ENCODE results near the gene GJC2. TPM values are rescaled to one million over a fixed set of nuclear protein-coding genes. Genes with fewer than 3 reads are reported as not detected.
"Not testable (repeated sequence)": the region's sequence is repeated elsewhere in the genome, so short reads cannot be mapped to it uniquely, and the experiment has no call there.

GJC2 gene
- polyA plus RNA-seq, 1 experiment = 1.2 TPM

DNA sequence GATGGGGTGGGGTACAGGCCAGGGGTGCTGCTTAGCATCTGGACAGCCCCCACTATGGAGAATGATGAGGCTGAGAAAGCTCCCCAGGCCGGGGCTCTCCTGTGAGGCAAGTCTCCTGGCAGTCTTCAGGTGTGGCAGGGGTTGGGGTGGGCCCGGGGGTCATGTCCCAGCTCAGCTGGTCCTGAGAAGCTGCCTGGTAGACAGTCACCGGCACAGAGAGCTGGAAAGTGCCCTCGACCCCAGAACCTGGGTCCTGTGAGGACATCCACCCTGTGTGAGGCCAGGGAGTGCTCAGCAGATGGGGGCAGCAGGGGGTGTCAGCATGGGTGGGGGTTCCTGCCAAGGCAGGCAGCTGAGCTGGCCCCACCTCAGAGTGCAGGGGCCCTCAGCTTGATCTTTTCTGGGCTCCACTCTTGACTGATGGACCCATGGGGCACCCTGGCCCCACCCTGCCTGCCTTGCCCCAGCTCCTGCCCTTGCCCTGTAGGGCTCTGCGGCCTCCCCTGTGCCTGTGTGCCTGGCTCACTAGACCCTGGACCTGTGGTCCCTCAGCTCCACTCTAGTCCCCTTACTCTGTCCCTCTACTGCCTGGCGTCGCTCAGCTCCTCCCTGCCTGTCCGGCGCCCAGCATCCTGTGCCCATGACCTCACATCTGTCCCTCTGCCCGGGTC lies 21.6 kb downstream of the GJC2 start:
- DNase-seq (ENCODE audit: low read depth, low spot score) = no peak
- POLR2A ChIA-PET = no interaction called here
- TF ChIP-seq, protein P1, sequence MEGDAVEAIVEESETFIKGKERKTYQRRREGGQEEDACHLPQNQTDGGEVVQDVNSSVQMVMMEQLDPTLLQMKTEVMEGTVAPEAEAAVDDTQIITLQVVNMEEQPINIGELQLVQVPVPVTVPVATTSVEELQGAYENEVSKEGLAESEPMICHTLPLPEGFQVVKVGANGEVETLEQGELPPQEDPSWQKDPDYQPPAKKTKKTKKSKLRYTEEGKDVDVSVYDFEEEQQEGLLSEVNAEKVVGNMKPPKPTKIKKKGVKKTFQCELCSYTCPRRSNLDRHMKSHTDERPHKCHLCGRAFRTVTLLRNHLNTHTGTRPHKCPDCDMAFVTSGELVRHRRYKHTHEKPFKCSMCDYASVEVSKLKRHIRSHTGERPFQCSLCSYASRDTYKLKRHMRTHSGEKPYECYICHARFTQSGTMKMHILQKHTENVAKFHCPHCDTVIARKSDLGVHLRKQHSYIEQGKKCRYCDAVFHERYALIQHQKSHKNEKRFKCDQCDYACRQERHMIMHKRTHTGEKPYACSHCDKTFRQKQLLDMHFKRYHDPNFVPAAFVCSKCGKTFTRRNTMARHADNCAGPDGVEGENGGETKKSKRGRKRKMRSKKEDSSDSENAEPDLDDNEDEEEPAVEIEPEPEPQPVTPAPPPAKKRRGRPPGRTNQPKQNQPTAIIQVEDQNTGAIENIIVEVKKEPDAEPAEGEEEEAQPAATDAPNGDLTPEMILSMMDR (IDR thresholded peaks at IDR 0.05; ENCODE audit: low read depth, low read length) = no peak
- Histone ChIP-seq H3K4me3 (ENCODE audit: low read depth, low read length) (no peak overlapping the region), H3K27me3 (ENCODE audit: control insufficient read depth, insufficient read depth, low read length) (no peaks in the 10 kb centered on the region), H3K27ac (ENCODE audit: low read depth, low read length) (no peak overlapping the region), H3K9me3 (ENCODE audit: control insufficient read depth, insufficient read depth, low read length) (peaks cover 14% of the 10 kb centered on the region)
- CTCF ChIA-PET = no interaction called here

DNA sequence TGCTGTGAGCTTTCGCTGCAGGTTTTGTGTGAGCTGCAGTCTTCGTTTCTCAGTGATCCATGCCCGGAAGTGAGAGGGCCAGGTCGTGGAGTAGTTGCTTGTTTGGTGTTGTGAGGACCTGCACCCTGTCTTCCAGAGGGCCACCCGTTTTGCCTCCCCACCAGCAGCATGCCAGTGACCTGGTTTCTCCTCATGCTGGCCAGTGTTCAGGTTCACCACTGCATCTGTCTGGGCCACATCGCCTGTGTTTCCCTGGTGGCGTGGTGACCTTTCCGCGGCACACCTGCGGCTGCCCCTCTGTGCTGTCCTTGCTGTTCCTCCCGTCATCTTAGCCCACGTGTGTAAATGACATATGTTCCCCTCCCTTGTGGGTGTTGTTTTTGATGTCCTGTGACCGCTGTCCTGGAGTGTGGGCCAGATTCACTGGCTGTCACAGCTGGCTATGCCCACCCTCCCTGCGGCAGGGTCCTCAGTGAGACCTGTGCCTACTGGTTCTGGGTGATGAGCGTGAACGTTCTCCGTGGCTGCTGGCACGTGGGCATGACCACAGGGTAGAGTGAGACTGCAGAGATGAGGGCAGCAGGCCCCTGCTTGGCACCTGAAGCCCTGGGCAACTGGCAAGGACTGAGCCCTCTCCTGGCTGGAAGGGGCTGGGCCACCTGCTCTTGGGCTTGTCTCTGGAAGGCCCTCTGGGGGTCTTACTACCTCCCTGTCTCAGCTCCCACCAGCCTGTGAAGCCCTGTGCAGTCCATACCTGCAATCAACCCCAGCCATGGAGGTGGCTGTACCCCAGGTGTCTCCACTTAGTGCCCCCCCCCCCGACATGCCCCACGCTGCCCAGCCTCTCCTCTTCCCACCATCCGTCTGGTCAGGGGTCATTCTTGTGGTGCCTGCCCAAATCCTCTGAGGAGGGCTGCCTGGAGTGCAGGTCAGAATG lies 23.1 kb downstream of the GJC2 start:
- no peak for DNase-seq (ENCODE audit: low read depth, low spot score)
- Histone ChIP-seq H3K4me3 (ENCODE audit: low read depth, low read length) (no peak overlapping the region), H3K27me3 (ENCODE audit: control insufficient read depth, insufficient read depth, low read length) (no peaks in the 10 kb centered on the region), H3K27ac (ENCODE audit: low read depth, low read length) (no peak overlapping the region), H3K9me3 (ENCODE audit: control insufficient read depth, insufficient read depth, low read length) (peaks cover 14% of the 10 kb centered on the region)
- CTCF ChIA-PET = interaction anchor here (0.6 kb wide), 1 partner anchor 234 kb away, joined by 7 read pairs; the partner anchor contains the start of gene TRIM11
- TF ChIP-seq, protein P1 (IDR thresholded peaks at IDR 0.05; ENCODE audit: low read depth, low read length) = no peak
- POLR2A ChIA-PET = no interaction called here

DNA sequence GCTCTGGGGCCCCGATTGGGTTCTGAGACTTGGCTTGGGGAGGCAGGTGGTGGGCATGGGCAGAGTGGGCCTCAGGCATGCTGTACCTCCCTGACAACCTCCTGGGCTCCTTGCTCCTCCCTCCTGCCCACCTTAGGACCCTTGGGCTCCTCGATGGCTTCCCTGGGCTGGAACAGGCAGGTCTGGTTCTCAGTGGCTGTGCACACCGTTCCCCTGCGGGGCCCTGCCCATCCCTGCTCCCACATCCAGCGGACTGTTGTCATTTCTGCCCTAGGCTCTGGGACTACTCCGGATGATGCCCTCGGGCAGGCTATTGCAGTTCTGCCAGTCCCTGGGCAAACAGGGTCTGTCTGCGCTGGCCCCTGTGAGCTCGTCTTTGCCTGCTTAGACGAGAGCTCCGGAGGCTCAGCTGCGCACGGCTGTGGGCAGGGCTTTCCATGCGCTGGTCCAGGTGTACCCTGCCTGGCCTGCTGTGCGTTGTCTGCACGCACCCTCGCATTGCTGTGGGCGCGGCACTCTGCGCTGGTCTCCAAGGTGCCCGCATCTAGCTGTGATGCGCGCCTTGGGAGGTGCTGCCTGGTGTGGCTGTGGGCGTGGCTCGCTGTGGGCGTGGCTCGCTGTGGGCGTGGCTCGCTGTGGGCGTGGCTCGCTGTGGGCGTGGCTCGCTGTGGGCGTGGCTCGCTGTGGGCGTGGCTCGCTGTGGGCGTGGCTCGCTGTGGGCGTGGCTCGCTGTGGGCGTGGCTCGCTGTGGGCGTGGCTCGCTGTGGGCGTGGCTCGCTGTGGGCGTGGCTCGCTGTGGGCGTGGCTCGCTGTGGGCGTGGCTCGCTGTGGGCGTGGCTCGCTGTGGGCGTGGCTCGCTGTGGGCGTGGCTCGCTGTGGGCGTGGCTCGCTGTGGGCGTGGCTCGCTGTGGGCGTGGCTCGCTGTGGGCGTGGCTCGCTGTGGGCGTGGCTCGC lies 24.1 kb downstream of the GJC2 start:
- DNase-seq (ENCODE audit: low read depth, low spot score); H3K4me3 ChIP-seq (ENCODE audit: low read depth, low read length); H3K27me3 ChIP-seq (ENCODE audit: control insufficient read depth, insufficient read depth, low read length): not testable (repeated sequence)
- H3K9me3 ChIP-seq (ENCODE audit: control insufficient read depth, insufficient read depth, low read length) = peaks cover 14% of the 10 kb centered on the region
- POLR2A ChIA-PET = interaction anchor here (1.5 kb wide), 1 partner anchor 8 kb away, joined by 4 read pairs; the partner anchor contains the start of gene IBA57
- CTCF ChIA-PET = interaction anchor here (1.5 kb wide), 1 partner anchor 9 kb away, joined by 4 read pairs; the partner anchor contains the start of gene IBA57
- peak overlapping the region; percentile 11 for H3K27ac ChIP-seq (ENCODE audit: low read depth, low read length)

DNA sequence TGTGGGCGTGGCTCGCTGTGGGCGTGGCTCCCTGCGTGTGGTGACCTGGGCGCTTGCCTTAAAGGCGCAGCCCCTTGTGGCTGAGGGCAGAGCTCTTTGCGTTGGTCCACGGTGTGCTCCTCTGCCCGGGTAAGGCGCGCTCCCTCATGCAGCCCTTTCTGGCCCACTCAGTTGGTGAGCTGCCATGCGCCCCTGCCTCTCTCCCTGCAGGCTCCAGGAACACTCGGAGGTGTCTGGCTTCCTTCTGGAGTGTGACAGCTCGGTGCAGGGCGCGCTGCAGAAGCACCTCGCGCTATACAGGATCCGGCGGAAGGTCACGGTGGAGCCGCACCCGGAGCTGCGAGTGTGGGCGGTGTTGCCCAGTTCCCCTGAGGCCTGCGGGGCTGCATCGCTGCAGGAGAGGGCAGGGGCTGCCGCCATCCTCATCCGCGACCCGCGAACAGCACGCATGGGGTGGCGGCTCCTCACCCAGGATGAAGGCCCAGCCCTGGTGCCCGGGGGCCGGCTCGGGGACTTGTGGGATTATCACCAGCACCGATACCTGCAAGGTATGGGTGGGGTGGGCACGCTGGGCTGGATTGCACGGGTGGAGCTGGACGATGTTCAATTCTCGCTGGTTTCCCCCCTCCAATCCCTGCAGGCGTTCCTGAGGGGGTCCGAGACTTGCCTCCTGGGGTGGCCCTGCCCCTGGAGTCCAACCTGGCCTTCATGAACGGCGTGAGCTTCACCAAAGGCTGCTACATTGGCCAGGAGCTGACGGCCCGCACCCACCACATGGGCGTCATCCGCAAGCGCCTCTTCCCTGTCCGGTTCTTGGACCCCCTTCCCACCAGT lies 25.0 kb downstream of the GJC2 start:
- POLR2A ChIA-PET = interaction anchor here (1.5 kb wide), 1 partner anchor 9 kb away, joined by 4 read pairs; the partner anchor contains the start of gene IBA57
- H3K27me3 ChIP-seq (ENCODE audit: control insufficient read depth, insufficient read depth, low read length) = no peaks in the 10 kb centered on the region
- no peak for DNase-seq (ENCODE audit: low read depth, low spot score)
- H3K4me3 ChIP-seq (ENCODE audit: low read depth, low read length) = no peak overlapping the region
- H3K27ac ChIP-seq (ENCODE audit: low read depth, low read length) = peak overlapping the region; percentile 21
- CTCF ChIA-PET = interaction anchor here (1.5 kb wide), 1 partner anchor 9 kb away, joined by 4 read pairs; the partner anchor contains the start of gene IBA57
- TF ChIP-seq, protein P1 (IDR thresholded peaks at IDR 0.05; ENCODE audit: low read depth, low read length) = no peak
- peaks cover 14% of the 10 kb centered on the region for H3K9me3 ChIP-seq (ENCODE audit: control insufficient read depth, insufficient read depth, low read length)

Data from AG04450 (cell line).